ENCODE results near the gene CCT6B. TPM values are rescaled to one million over a fixed set of nuclear protein-coding genes. Genes with fewer than 3 reads are reported as not detected.

CCT6B gene
- total RNA-seq, 1 experiment from 2014 or later, result 1.5 TPM

- Histone ChIP-seq H3K4me1 (ENCODE audit: control insufficient read depth, insufficient read depth, low read length) (no peaks in the 10 kb centered on the region), H3K9me3 (ENCODE audit: control insufficient read depth, insufficient read depth, low read depth, low read length) (no peaks in the 10 kb centered on the region), H3K4me3 (ENCODE audit: low read depth in 2 of 2, low read length in 2 of 2) (no peak overlapping the region), H3K27me3 (ENCODE audit: control insufficient read depth, insufficient read depth, low read length) (no peaks in the 10 kb centered on the region), H3K27ac (ENCODE audit: low read length) (no peak overlapping the region), H3K36me3 (ENCODE audit: control insufficient read depth, insufficient read depth, low read length) (peaks cover 3% of the 10 kb centered on the region; the same call in 1 of the 2 replicates)
- CTCF ChIA-PET, result interaction anchor here (1.0 kb wide), 1 partner anchor 121 kb away, joined by 3 read pairs; no protein-coding TSS in a partner anchor
- DNase-seq (ENCODE audit: low read depth, low spot score) (no peak), ATAC-seq (peak; percentile 92)
- POLR2A ChIA-PET, result no interaction called here
- BruUV-seq (replicated peaks), result no TSS peak
- in situ Hi-C loops (cut with HindIII; ENCODE audit: low pct_unique_long_range_greater_than_20kb, low sequenced_read_pairs), result no loop called here
- intact Hi-C loops (cut with micrococcal nuclease; ENCODE audit: unreplicated experiment), result loop anchor here (2.0 kb wide), 1 partner anchor 121 kb away; the partner anchor contains the start of gene RAD51D
- TF ChIP-seq TCF7L2 (IDR thresholded peaks at IDR 0.05; ENCODE audit: low read depth, low read length) (no peak), POLR2AphosphoS5 (IDR thresholded peaks at IDR 0.05; ENCODE audit: low read depth, low read length) (no peak), REST (IDR thresholded peaks at IDR 0.05; ENCODE audit: insufficient read depth in 1 of 2, low read depth in 2 of 2, low read length in 1 of 2) (0 out of 4 replicates have a peak, but pooled peaks of 1 of the 2 experiments have one; percentile 33), CTCF (IDR thresholded peaks at IDR 0.05) (peak; percentile 87)
Measured at GRCh38 chr17:34998205-34998604, 36.9 kb upstream of the CCT6B start.

GRCh38 chr17:34997355-34997862, 36.1 kb upstream of the CCT6B start:
- Histone ChIP-seq H3K27ac (ENCODE audit: low read length) (no peak overlapping the region), H3K9me3 (ENCODE audit: control insufficient read depth, insufficient read depth, low read depth, low read length) (no peaks in the 10 kb centered on the region), H3K36me3 (ENCODE audit: control insufficient read depth, insufficient read depth, low read length) (peaks cover 3% of the 10 kb centered on the region; the same call in 1 of the 2 replicates), H3K4me1 (ENCODE audit: control insufficient read depth, insufficient read depth, low read length) (no peaks in the 10 kb centered on the region), H3K4me3 (ENCODE audit: low read depth in 2 of 2, low read length in 2 of 2) (no peak overlapping the region), H3K27me3 (ENCODE audit: control insufficient read depth, insufficient read depth, low read length) (no peaks in the 10 kb centered on the region)
- no peak for TF ChIP-seq POLR2AphosphoS5 (IDR thresholded peaks at IDR 0.05; ENCODE audit: low read depth, low read length)
- no peak for TF ChIP-seq REST (IDR thresholded peaks at IDR 0.05; ENCODE audit: insufficient read depth in 1 of 2, low read depth in 2 of 2, low read length in 1 of 2)
- CTCF ChIA-PET, result no interaction called here
- DNase-seq (ENCODE audit: low read depth, low spot score) (no peak), ATAC-seq (no peak)
- intact Hi-C loops (cut with micrococcal nuclease; ENCODE audit: unreplicated experiment), result no loop called here
- POLR2A ChIA-PET, result interaction anchor here (0.6 kb wide), 1 partner anchor 105 kb away, joined by 3 read pairs; no protein-coding TSS in a partner anchor
- BruUV-seq (replicated peaks), result no TSS peak
- in situ Hi-C loops (cut with HindIII; ENCODE audit: low pct_unique_long_range_greater_than_20kb, low sequenced_read_pairs), result no loop called here

Data from Panc1 (cell line).